ENCODE measurements around the gene TUBGCP2.

TUBGCP2 gene

GRCh38 chr10:133275684-133276092 is 33.0 kb downstream of the TUBGCP2 start:
- no peak for TF ChIP-seq CTCF (IDR thresholded peaks at IDR 0.05; ENCODE audit: poor library complexity, severe bottlenecking)
- Histone ChIP-seq H3K4me3 (ENCODE audit: severe bottlenecking) (peak overlapping the region; percentile 43), H3K36me3 (ENCODE audit: low read depth) (peaks cover 25% of the 10 kb centered on the region), H3K27me3 (ENCODE audit: insufficient read depth, poor library complexity, severe bottlenecking) (no peaks in the 10 kb centered on the region), H3K9me3 (ENCODE audit: severe bottlenecking) (no peaks in the 10 kb centered on the region), H3K27ac (ENCODE audit: poor library complexity, severe bottlenecking) (peak overlapping the region; percentile 90), H3K4me1 (ENCODE audit: insufficient read depth, poor library complexity, severe bottlenecking) (peaks cover 42% of the 10 kb centered on the region)
- no peak for ATAC-seq (ENCODE audit: low read depth)
- DNase-seq (ENCODE audit: low spot score), result no peak

GRCh38 chr10:133274751-133275683 is 33.7 kb downstream of the TUBGCP2 start:
- H3K9me3 ChIP-seq (ENCODE audit: severe bottlenecking), result no peaks in the 10 kb centered on the region
- DNase-seq (ENCODE audit: low spot score), result no peak
- H3K4me1 ChIP-seq (ENCODE audit: insufficient read depth, poor library complexity, severe bottlenecking), result peaks cover 42% of the 10 kb centered on the region
- H3K27me3 ChIP-seq (ENCODE audit: insufficient read depth, poor library complexity, severe bottlenecking), result no peaks in the 10 kb centered on the region
- no peak for TF ChIP-seq CTCF (IDR thresholded peaks at IDR 0.05; ENCODE audit: poor library complexity, severe bottlenecking)
- H3K4me3 ChIP-seq (ENCODE audit: severe bottlenecking), result peak overlapping the region; percentile 43
- H3K36me3 ChIP-seq (ENCODE audit: low read depth), result peaks cover 25% of the 10 kb centered on the region
- peak; percentile 40 for ATAC-seq (ENCODE audit: low read depth)
- peak overlapping the region; percentile 90 for H3K27ac ChIP-seq (ENCODE audit: poor library complexity, severe bottlenecking)

GRCh38 chr10:133273534-133274143 is 35.0 kb downstream of the TUBGCP2 start:
- DNase-seq (ENCODE audit: low spot score) (no peak), ATAC-seq (ENCODE audit: low read depth) (no peak)
- no peaks in the 10 kb centered on the region for H3K27me3 ChIP-seq (ENCODE audit: insufficient read depth, poor library complexity, severe bottlenecking)
- no peaks in the 10 kb centered on the region for H3K9me3 ChIP-seq (ENCODE audit: severe bottlenecking)
- no peak overlapping the region for H3K27ac ChIP-seq (ENCODE audit: poor library complexity, severe bottlenecking)
- no peak for TF ChIP-seq CTCF (IDR thresholded peaks at IDR 0.05; ENCODE audit: poor library complexity, severe bottlenecking)
- H3K4me1 ChIP-seq (ENCODE audit: insufficient read depth, poor library complexity, severe bottlenecking), result peaks cover 31% of the 10 kb centered on the region
- no peak overlapping the region for H3K4me3 ChIP-seq (ENCODE audit: severe bottlenecking)
- peaks cover 18% of the 10 kb centered on the region for H3K36me3 ChIP-seq (ENCODE audit: low read depth)

- peaks cover 20% of the 10 kb centered on the region for H3K36me3 ChIP-seq (ENCODE audit: low read depth)
- no peak for TF ChIP-seq CTCF (IDR thresholded peaks at IDR 0.05; ENCODE audit: poor library complexity, severe bottlenecking)
- H3K4me3 ChIP-seq (ENCODE audit: severe bottlenecking), result no peak overlapping the region
- peaks cover 25% of the 10 kb centered on the region for H3K4me1 ChIP-seq (ENCODE audit: insufficient read depth, poor library complexity, severe bottlenecking)
- no peaks in the 10 kb centered on the region for H3K9me3 ChIP-seq (ENCODE audit: severe bottlenecking)
- ATAC-seq (ENCODE audit: low read depth) (no peak), DNase-seq (ENCODE audit: low spot score) (no peak)
- H3K27me3 ChIP-seq (ENCODE audit: insufficient read depth, poor library complexity, severe bottlenecking), result no peaks in the 10 kb centered on the region
- H3K27ac ChIP-seq (ENCODE audit: poor library complexity, severe bottlenecking), result no peak overlapping the region
Measured at GRCh38 chr10:133272964-133273420, 35.7 kb downstream of the TUBGCP2 start.
